SK-N-SH (cell line): Measurements from ENCODE around the gene SDS. TPM values are rescaled to one million over a fixed set of nuclear protein-coding genes. Genes with fewer than 3 reads are reported as not detected.

Experiments
- CTCF ChIA-PET: fragments of 300-600, 350-600 bp; formaldehyde crosslinking; extraction: SDS; loops from one replicate; lab custom pipeline; 2021; lab: Yijun Ruan, JAX
- POLR2A ChIA-PET: fragments of 350-600 bp; sonication (Branson Sonifier 250); formaldehyde crosslinking; extraction: SDS; loops from one replicate; lab custom pipeline; 2020; ENCODE audit warnings: antibody characterized with exemption, inconsistent platforms; lab: Yijun Ruan, JAX
- DNase-seq: peaks from one replicate; pipeline ENCODE4 v3.0.0; 2012
- H2AFZ ChIP-seq: fragments of 200-600 bp; sonication (generic); 2 replicates; pipeline ENCODE4 v1.8.1; 2016; ENCODE audit warnings: antibody characterized with exemption, mild to moderate bottlenecking, low read depth
- H3F3A ChIP-seq: fragments of 200-600 bp; sonication (generic); replicated peaks from 2 replicates; pipeline ENCODE3; 2016; ENCODE audit warnings: antibody characterized with exemption, mild to moderate bottlenecking; ENCODE audit not compliant: insufficient read depth
- H3K27ac ChIP-seq, 2 experiments: fragments of 200-500 bp in 1 of 2; fragments of 200-600 bp in 1 of 2; sonication (Bioruptor generic) in 1 of 2; sonication (generic), shearing (Covaris generic) in 1 of 2; 2 replicates each; pipeline versions ENCODE4 v1.5.1 to v1.6.1; 2014 to 2016; ENCODE audit warnings: low read depth in 2 of 2, inconsistent platforms in 1 of 2, low read length in 1 of 2, mild to moderate bottlenecking in 1 of 2, mixed read lengths in 1 of 2
- H3K27me3 ChIP-seq: fragments of 200-600 bp; sonication (generic), shearing (Covaris generic); 2 replicates; pipeline ENCODE4 v1.6.1; 2016; ENCODE audit warnings: mixed run types; ENCODE audit not compliant: insufficient read depth
- H3K36me3 ChIP-seq, 2 experiments: fragments of 200-500 bp in 1 of 2; fragments of 200-600 bp in 1 of 2; sonication (Bioruptor generic) in 1 of 2; sonication (generic) in 1 of 2; replicated peaks in 1 of 2; 2 replicates each; pipeline versions ENCODE3 to v1.5.1; 2014 to 2016; ENCODE audit warnings: low read length in 1 of 2, mild to moderate bottlenecking in 1 of 2; ENCODE audit not compliant: insufficient read depth in 2 of 2, control insufficient read depth in 1 of 2
- H3K4me1 ChIP-seq, 2 experiments: fragments of 200-500 bp in 1 of 2; fragments of 200-600 bp in 1 of 2; sonication (Bioruptor generic) in 1 of 2; sonication (generic), shearing (Covaris generic) in 1 of 2; 2 replicates each; pipeline versions ENCODE4 v1.5.1 to v1.6.1; 2014 to 2016; ENCODE audit warnings: low read depth in 1 of 2, low read length in 1 of 2, mixed run types in 1 of 2; ENCODE audit not compliant: insufficient read depth in 2 of 2, control insufficient read depth in 1 of 2
- H3K4me2 ChIP-seq: fragments of 200-600 bp; sonication (generic), shearing (Covaris generic); 2 replicates; pipeline ENCODE4 v1.6.1; 2017; ENCODE audit warnings: mixed run types
- H3K4me3 ChIP-seq, 2 experiments: fragments of 200-500 bp in 1 of 2; fragments of 200-600 bp in 1 of 2; sonication (Bioruptor generic) in 1 of 2; sonication (generic), shearing (Covaris generic) in 1 of 2; 2 replicates each; pipeline versions ENCODE4 v1.5.1 to v1.8.1; 2014 to 2016; ENCODE audit warnings: low read depth in 2 of 2, inconsistent platforms in 1 of 2, low read length in 1 of 2, mild to moderate bottlenecking in 1 of 2, mixed read lengths in 1 of 2, moderate library complexity in 1 of 2
- H3K79me2 ChIP-seq: fragments of 200-600 bp; sonication (generic); 2 replicates; pipeline ENCODE4 v1.8.1; 2017; ENCODE audit warnings: mild to moderate bottlenecking; ENCODE audit not compliant: insufficient read depth
- H3K9ac ChIP-seq: fragments of 200-600 bp; sonication (generic); 2 replicates; pipeline ENCODE4 v1.6.1; 2017; ENCODE audit warnings: mixed run types
- H3K9me2 ChIP-seq: fragments of 200-600 bp; sonication (generic); 2 replicates; pipeline ENCODE4 v1.6.1; 2017; ENCODE audit warnings: mixed run types
- H3K9me3 ChIP-seq: fragments of 200-600 bp; sonication (generic); 2 replicates; pipeline ENCODE4 v1.6.1; 2017; ENCODE audit warnings: mixed run types, mild to moderate bottlenecking, moderate library complexity
- H4K20me1 ChIP-seq: fragments of 200-600 bp; sonication (generic); 2 replicates; pipeline ENCODE4 v1.6.1; 2017; ENCODE audit warnings: mild to moderate bottlenecking, mixed run types; ENCODE audit not compliant: insufficient read depth
- CTCF ChIP-seq: fragments of 200-600 bp; sonication (generic); IDR thresholded peaks from 2 replicates; pipeline ENCODE4 v1.6.1; 2017; ENCODE audit warnings: antibody characterized with exemption, mild to moderate bottlenecking, moderate library complexity
- FOSL2 ChIP-seq: IDR thresholded peaks from 2 replicates; pipeline ENCODE4 v1.4.0; 2012; ENCODE audit warnings: low read depth, mild to moderate bottlenecking, moderate library complexity, borderline replicate concordance
- GABPA ChIP-seq: IDR thresholded peaks from 2 replicates; pipeline ENCODE4 v1.4.0; 2012; ENCODE audit warnings: low read depth, mild to moderate bottlenecking
- GATA2 ChIP-seq: sonication (generic); formaldehyde crosslinking; IDR thresholded peaks from 2 replicates; pipeline ENCODE4 v1.5.0; 2020; ENCODE audit warnings: mild to moderate bottlenecking, missing genetic modification reagents
- NFIC ChIP-seq: IDR thresholded peaks from 2 replicates; pipeline ENCODE4 v1.4.0; 2012; ENCODE audit warnings: borderline replicate concordance
- REST ChIP-seq: IDR thresholded peaks from 2 replicates; pipeline ENCODE4 v1.6.1; 2012; ENCODE audit warnings: mild to moderate bottlenecking, low read depth, low read length, moderate library complexity
- RFX5 ChIP-seq: IDR thresholded peaks from 2 replicates; pipeline ENCODE4 v1.6.1; 2012; ENCODE audit warnings: mild to moderate bottlenecking, improper control_type of control experiment, low read length
- TCF12 ChIP-seq: IDR thresholded peaks from 2 replicates; pipeline ENCODE4 v1.4.0; 2012
- USF2 ChIP-seq: fragments of 150-350 bp; IDR thresholded peaks from 2 replicates; pipeline ENCODE4 v1.6.1; 2017; ENCODE audit warnings: antibody characterized with exemption, low read length, low read depth, borderline replicate concordance
- WGBS: methylation state at CpG from one replicate; pipeline ENCODE4 v1.1.6; 2017; ENCODE audit warnings: low lambda C conversion rate; 5-methylcytosine and 5-hydroxymethylcytosine counted together
- polyA plus RNA-seq, 3 experiments: library from polyadenylated mRNA; depleted of rRNA; stranded (reverse); fragments of >200 nt; gene quantifications; 2 replicates each; pipeline ENCODE4 v1.2.3, GENCODE V29; 2012

The SDS gene
- 0.08 and 0.10 TPM in 2 replicates for polyA plus RNA-seq (2012; rRNA removed)
- polyA plus RNA-seq (2012; cell fraction: cytosol; rRNA removed) = 0.03 and 0.06 TPM in 2 replicates
- polyA plus RNA-seq (2012; cell fraction: nucleus; rRNA removed) = 0.04 and 0.10 TPM in 2 replicates

GRCh38 chr12:113403435-113404415 is at the start of gene SDS:
Gene SDS, minus strand, starts transcription at chr12:113403887. Its CDS starts 4,179 bp downstream, at chr12:113399708.
- Histone ChIP-seq H3K27ac (no peak within 1 kb of the TSS), H3K9me3 (no peaks in the 10 kb centered on the region), H3K27me3 (no peaks in the 10 kb centered on the region)
- WGBS = 59% methylated on average over 14 of the region's 14 CpGs
- CTCF ChIA-PET = interaction anchor here (0.8 to 2.2 kb wide), 3 partner anchors 22 to 58 kb away, joined by 3 to 6 read pairs (median 4); no protein-coding TSS in a partner anchor
- TF ChIP-seq RFX5 (no peak), TCF12 (no peak), USF2 (no peak)
- TF ChIP-seq, all 33 proteins: peak for 0
- H2AFZ ChIP-seq = no peak within 1 kb of the TSS
- no peak within 1 kb of the TSS for H3K9ac ChIP-seq
- no peaks in the 10 kb centered on the region for H3K9me2 ChIP-seq
- no peaks in the 10 kb centered on the region for H3K79me2 ChIP-seq
- no peaks in the 10 kb centered on the region; a peak in 1 of 4 replicates for H3K4me1 ChIP-seq
- peak; percentile 63 for DNase-seq
- H4K20me1 ChIP-seq = no peaks in the 10 kb centered on the region
- no peaks in the 10 kb centered on the region for H3F3A ChIP-seq
- POLR2A ChIA-PET = no interaction called here
- no peak within 1 kb of the TSS for H3K4me2 ChIP-seq
- H3K36me3 ChIP-seq = no peaks in the 10 kb centered on the region
- H3K4me3 ChIP-seq = no peak within 1 kb of the TSS

GRCh38 chr12:113453330-113453729 is 49.6 kb upstream of the SDS start:
- TF ChIP-seq GABPA (no peak), NFIC (no peak), REST (no peak), FOSL2 (no peak), GATA2 (CRISPR knock-in tag) (no peak), CTCF (no peak)
- H3K4me2 ChIP-seq = no peak overlapping the region
- no peak overlapping the region for H3K4me3 ChIP-seq
- H3K9ac ChIP-seq = no peak overlapping the region
- no peaks in the 10 kb centered on the region for H3K36me3 ChIP-seq
- WGBS = 7% methylated on average over 6 of the region's 6 CpGs
- no peaks in the 10 kb centered on the region for H4K20me1 ChIP-seq
- H3K4me1 ChIP-seq = no peaks in the 10 kb centered on the region; a peak in 1 of 4 replicates
- no peak for DNase-seq
- CTCF ChIA-PET = interaction anchor here (1.0 to 2.3 kb wide), 4 partner anchors 9 to 459 kb away, joined by 3 to 21 read pairs (median 7); no protein-coding TSS in a partner anchor
- H3F3A ChIP-seq = no peaks in the 10 kb centered on the region
- no peaks in the 10 kb centered on the region for H3K79me2 ChIP-seq
- H3K27me3 ChIP-seq = peaks cover 19% of the 10 kb centered on the region; the same call in 1 of the 2 replicates
- H3K27ac ChIP-seq = no peak overlapping the region
- no peak overlapping the region for H2AFZ ChIP-seq
- H3K9me3 ChIP-seq = no peaks in the 10 kb centered on the region
- H3K9me2 ChIP-seq = no peaks in the 10 kb centered on the region
- POLR2A ChIA-PET = no interaction called here
